GM18511 (cell line): ENCODE measurements around the gene ZNF814.
"Not testable (repeated sequence)": the region's sequence is repeated elsewhere in the genome, so short reads cannot be mapped to it uniquely, and the experiment has no call there.

Source experiments
- ATAC-seq: cut with Tn5 transposase; IDR thresholded peaks from one replicate; pipeline ENCODE4 v1.9.1; 2021; ENCODE audit warnings: mild to moderate bottlenecking, moderate library complexity; ENCODE audit not compliant: unreplicated experiment

ZNF814 gene

GRCh38 chr19:57888560-57889231 lies at the start of gene ZNF814:
ZNF814 (minus strand) TSS chr19:57889037; CDS start chr19:57888802, 235 bp downstream.
- peak; percentile 88 for ATAC-seq

- no peak for ATAC-seq
These were observed 46.9 kb upstream of the ZNF814 start for GRCh38 chr19:57935731-57936130.

GRCh38 chr19:57934820-57935665 lies 46.2 kb upstream of the ZNF814 start, which contains the start of gene ZNF418:
ZNF418 (minus strand) TSS chr19:57935402; CDS start chr19:57933822, 1,580 bp downstream.
- no peak for ATAC-seq

- no peak for ATAC-seq
These were observed 38.8 kb upstream of the ZNF814 start for GRCh38 chr19:57927587-57927986.

- ATAC-seq, result peak; percentile 98
These were observed 27.5 kb upstream of the ZNF814 start, which contains the start of gene ZNF417 for GRCh38 chr19:57916168-57916995. ZNF417 (minus strand) TSS chr19:57916592; CDS start chr19:57916411, 181 bp downstream.

- ATAC-seq, result no peak
These were observed 25.7 kb upstream of the ZNF814 start for GRCh38 chr19:57914531-57914930.

GRCh38 chr19:57907394-57907793 lies 18.6 kb upstream of the ZNF814 start:
- ATAC-seq, result no peak

- no peak for ATAC-seq
These were observed 16.4 kb upstream of the ZNF814 start for GRCh38 chr19:57905258-57905657.

GRCh38 chr19:57903618-57904184 lies 14.9 kb upstream of the ZNF814 start:
- ATAC-seq, result no peak

GRCh38 chr19:57900311-57900710 lies 11.5 kb upstream of the ZNF814 start:
- ATAC-seq, result no peak

GRCh38 chr19:57890706-57891105 lies 1.9 kb upstream of the ZNF814 start:
- ATAC-seq, result not testable (repeated sequence)

- ATAC-seq, result no peak
These were observed 704 bp downstream of the ZNF814 start for GRCh38 chr19:57888107-57888559.

- no peak for ATAC-seq
These were observed 1.5 kb downstream of the ZNF814 start for GRCh38 chr19:57887195-57887941.

GRCh38 chr19:57886046-57886445 lies 2.8 kb downstream of the ZNF814 start:
- ATAC-seq, result no peak

- not testable (repeated sequence) for ATAC-seq
These were observed 14.7 kb downstream of the ZNF814 start for GRCh38 chr19:57873883-57874799.

- no peak for ATAC-seq
These were observed 16.4 kb downstream of the ZNF814 start for GRCh38 chr19:57872450-57872849.

- no peak for ATAC-seq
These were observed 18.6 kb downstream of the ZNF814 start for GRCh38 chr19:57870225-57870624.

- ATAC-seq, result not testable (repeated sequence)
These were observed 19.2 kb downstream of the ZNF814 start for GRCh38 chr19:57869655-57870054.
